GM19468 (cell line): ENCODE results near the gene DOK1.

Source experiments
- ATAC-seq: cut with Tn5 transposase; IDR thresholded peaks from one replicate; pipeline ENCODE4 v1.9.1; 2021; ENCODE audit warnings: mild to moderate bottlenecking, moderate library complexity, moderate number of reproducible peaks; ENCODE audit not compliant: unreplicated experiment; ENCODE audit errors: extremely low read depth

DOK1 gene

DNA sequence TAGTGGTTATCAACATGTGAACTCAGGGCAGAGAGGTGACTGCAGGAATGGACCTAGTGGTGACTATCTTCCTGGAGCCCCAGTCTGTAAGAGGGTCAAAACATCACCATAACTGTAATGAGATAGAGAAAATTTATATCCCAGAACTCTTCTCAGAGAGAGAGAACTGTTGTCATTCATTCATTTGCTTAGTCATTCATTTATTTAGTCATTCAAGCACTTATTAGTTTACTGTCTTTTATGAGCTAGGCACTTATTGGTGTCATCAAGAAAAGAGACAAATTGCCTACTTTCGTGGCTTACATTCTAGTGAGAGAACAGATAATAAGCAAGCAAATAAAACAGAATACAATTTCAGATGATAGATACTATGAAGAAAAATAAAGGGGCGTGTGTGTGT is 34.1 kb downstream of the DOK1 start:
- no peak for ATAC-seq

DNA sequence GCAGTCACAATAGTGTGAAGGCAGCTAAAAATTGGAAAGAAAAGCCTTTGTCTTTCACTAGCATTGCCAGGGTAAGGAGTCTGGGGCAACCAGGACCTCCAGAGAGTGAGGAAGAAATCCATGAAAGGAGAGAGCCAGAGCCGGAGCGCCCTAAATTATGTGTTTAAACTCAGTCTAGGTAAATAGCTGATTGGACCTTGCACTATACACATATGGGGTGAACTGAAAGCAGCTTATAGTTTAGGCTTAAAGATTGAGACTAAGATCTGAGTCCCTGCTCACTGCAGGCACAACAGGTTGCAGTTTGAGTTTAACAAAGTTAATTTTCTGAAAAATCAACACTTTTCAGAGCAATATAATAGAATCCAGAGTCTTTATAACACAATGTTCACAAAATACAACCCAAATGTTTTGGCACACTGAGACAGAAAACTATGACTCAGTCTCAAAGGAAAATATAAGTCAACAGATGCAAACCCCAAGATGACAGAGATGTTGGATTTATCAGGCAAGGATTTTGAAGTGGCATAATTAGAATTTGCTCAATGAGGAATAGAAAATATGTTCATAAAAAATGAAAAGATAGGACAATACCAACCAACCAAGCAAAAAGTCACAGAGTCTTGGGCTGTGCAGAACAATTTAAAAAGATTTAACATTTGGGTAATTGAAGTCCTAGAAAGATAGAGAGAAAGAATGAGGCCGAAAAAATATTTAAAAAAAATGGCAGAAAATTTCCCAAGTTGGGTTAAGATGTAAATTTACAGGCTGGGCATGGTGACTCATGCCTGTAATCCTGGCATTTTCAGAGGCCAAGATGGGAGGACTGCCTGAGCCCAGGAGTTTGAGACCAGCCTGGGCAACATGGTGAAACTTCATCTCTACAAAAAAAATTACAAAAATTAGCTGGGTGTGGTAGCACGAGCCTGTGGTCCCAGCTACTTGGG is 39.6 kb downstream of the DOK1 start:
- ATAC-seq = no peak

DNA sequence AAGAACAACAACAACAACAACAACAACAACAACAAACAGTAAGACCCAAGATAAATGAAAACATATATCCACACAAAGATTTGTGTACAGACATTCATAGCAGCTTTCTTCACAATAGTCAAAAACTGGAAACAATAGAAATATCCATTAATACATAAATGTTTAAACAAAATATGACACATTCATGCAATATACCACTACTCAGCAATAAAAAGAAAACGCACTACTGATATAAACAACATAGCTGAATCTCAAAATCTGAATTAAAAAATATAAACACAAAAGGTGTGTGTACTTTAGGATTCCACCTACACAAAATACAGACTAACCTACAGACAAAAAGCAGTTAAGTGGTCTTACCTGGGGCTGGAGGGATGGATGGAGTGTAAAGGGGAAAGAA is 42.1 kb downstream of the DOK1 start:
- no peak for ATAC-seq

DNA sequence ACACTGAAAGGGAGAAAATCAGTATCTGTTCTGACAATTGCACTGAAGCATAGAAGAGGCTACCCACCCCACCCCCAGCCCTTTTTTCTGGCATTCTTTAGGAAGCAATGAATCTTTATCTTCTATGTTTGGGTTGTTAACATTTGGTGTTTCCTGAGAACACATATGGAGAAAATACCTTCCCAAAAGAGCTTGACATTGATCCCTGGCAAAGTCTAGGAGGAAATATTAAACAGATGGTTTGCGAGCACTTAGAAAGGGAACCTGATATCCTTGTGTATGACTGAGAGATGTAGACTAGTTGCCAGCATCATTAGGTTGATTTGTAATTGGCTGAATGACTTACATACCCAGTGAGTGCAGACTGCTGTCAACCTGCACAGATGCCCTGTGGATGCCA is 42.9 kb downstream of the DOK1 start:
- ATAC-seq = no peak

DNA sequence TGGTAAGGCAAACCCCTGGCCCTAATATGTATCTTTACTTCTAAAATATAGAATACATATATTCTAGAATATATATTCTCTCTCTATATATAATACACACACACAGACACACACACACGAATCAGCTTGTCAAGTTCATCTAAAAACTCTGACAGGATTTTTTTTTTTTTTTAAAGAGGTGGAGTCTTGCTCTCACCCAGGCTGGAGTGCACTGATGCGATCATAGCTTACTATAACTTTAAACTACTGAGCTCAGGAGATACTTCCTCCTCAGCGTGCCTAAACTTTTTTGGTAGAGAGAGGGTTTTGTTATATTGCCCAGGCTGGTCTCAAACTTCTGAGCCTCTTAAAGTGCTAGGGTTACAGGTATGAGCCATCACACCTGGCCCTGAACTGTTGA is 45.2 kb downstream of the DOK1 start:
- no peak for ATAC-seq

DNA sequence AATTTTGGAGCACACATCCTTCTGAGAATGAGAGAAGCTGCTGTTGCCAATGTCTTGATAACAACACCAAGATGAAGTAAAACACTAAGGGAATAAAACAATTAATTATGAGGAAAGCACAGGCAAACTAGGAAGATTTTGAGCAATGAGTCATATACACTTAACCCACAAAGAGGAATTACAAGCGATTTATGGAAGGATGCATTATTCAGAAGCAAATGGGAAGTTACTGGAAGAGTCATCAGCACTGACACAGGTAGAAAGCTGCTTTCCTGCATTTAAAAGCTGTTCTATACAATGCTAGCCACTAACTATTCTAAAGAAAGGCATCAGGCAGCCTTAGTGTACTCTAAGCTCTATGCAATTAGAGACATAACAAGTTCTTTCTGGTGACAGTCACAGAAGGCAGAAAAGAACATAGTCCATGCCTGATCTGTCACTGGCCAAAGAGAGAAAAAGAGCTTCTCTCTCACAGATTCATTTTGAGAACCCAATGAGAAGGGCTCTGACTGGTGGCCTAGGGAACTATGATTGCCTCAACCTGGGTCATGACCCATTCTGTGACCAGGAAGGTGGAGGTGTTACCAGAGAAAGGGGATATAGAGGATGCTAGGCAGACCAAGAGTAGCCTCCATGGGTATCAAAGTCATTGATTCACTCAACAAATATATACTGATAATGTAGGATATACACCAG is 48.2 kb downstream of the DOK1 start:
- ATAC-seq = no peak

DNA sequence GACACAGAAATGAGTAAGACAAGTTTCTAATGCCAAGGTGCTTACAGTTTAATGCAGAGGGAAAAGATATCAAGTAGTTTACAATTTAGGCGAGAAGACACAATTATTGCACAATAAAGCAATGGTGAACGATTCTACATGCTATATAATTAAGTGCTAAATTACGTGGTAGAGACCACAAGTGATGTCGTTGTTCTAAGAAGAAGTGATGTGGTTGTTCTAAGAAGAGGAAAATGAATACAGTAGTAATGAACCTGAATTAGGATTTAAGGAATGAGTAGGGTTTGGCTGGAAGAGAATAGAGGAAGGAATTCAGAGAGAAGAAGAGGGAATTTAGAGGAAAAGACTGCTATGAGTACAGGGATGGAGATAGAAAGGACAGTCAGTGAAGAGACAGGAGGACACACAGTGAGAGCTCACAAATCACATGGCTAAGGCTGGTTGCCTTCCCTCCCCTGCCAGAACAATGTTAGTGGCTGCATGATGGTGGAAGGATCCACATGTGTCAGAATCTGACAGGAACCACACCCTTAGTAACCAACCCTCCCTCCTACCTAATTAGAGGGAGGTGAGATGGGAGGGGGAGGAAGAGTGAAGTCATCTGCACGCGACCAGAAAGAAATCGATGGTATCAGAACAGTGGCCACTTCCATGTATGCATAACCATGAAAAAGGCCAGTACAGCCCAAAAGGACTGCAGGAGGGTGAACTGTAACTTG is 48.9 kb downstream of the DOK1 start:
- no peak for ATAC-seq

DNA sequence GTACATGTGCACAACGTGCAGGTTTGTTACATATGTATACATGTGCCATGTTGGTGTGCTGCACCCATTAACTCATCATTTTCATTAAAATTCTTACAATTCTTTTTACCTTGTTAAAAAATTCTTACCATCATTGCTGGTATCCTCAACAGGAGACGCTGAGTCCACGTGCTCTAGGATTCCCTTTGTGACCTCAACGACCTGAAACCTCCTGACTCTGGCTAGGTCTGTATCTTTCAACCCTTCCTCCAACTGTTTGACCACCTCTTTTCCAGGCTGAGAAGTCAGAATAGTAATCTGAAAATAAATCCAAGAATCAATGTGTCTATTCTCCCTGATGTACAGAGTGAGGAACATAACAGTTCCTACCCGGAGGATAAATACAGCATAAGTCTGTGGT is 52.4 kb downstream of the DOK1 start:
- no peak for ATAC-seq
